CD4-positive, alpha-beta T cell (primary cell): Measurements from ENCODE around the gene SKP1. TPM values are rescaled to one million over a fixed set of nuclear protein-coding genes. Genes with fewer than 3 reads are reported as not detected.

Source experiments
- ATAC-seq: fragments of 200-7000 bp; cut with Tn5 transposase; one replicate; pipeline ENCODE4 v1.10.0; 2022; ENCODE audit warnings: mild to moderate bottlenecking; ENCODE audit not compliant: poor library complexity
- CTCF ChIA-PET: fragments of 350-600 bp; sonication (Branson Sonifier 250); formaldehyde crosslinking; loops from one replicate; lab custom pipeline; 2021; ENCODE audit warnings: antibody characterized with exemption, inconsistent platforms; lab: Charles Lee
- POLR2A ChIA-PET: fragments of 350-600 bp; sonication (Branson Sonifier 250); formaldehyde crosslinking; loops from one replicate; lab custom pipeline; 2021; ENCODE audit warnings: antibody characterized with exemption, inconsistent platforms; lab: Charles Lee
- DNase-seq, 14 experiments: peaks; one replicate each; pipeline ENCODE4 v3.0.0-alpha.2; 2013 to 2020; ENCODE audit warnings: mixed read lengths in 2 of 14
- H3K27ac ChIP-seq, 2 donors: one replicate each; pipeline versions ENCODE4 v1.5.1 to v1.7.0; 2013; ENCODE audit warnings: low read length in 2 of 2, low read depth in 1 of 2, mild to moderate bottlenecking in 1 of 2
- H3K27me3 ChIP-seq, 2 experiments: 1 replicate in 1 of 2; 2 replicates in 1 of 2; pipeline versions ENCODE4 v1.6.1 to v1.7.0; 2013; ENCODE audit warnings: low read length in 2 of 2, control low read depth in 1 of 2, mild to moderate bottlenecking in 1 of 2, moderate library complexity in 1 of 2; ENCODE audit not compliant: insufficient read depth in 2 of 2, control insufficient read depth in 1 of 2
- H3K36me3 ChIP-seq: one replicate; pipeline ENCODE4 v1.6.1; 2013; ENCODE audit warnings: low read length, control low read depth; ENCODE audit not compliant: insufficient read depth
- H3K4me1 ChIP-seq: one replicate; pipeline ENCODE4 v1.6.1; 2013; ENCODE audit warnings: low read length, control low read depth; ENCODE audit not compliant: insufficient read depth
- H3K4me3 ChIP-seq: one replicate; pipeline ENCODE4 v1.5.1; 2013; ENCODE audit warnings: mild to moderate bottlenecking, low read length, moderate library complexity
- H3K9me3 ChIP-seq, 2 experiments: 1 replicate in 1 of 2; 2 replicates in 1 of 2; pipeline versions ENCODE4 v1.6.1 to v1.7.0; 2013; ENCODE audit warnings: low read length in 2 of 2, mild to moderate bottlenecking in 2 of 2, control low read depth in 1 of 2, moderate library complexity in 1 of 2; ENCODE audit not compliant: control insufficient read depth in 1 of 2, insufficient read depth in 1 of 2
- H3K27ac Mint-ChIP-seq: one replicate; pipeline ENCODE4 v1.8.0; 2020; ENCODE audit warnings: mixed read lengths
- H3K27me3 Mint-ChIP-seq: one replicate; pipeline ENCODE4 v1.8.0; 2021; ENCODE audit warnings: mixed read lengths
- H3K36me3 Mint-ChIP-seq: one replicate; pipeline ENCODE4 v1.8.0; 2021; ENCODE audit warnings: low read depth, mixed read lengths
- H3K4me1 Mint-ChIP-seq: one replicate; pipeline ENCODE4 v1.8.0; 2021; ENCODE audit warnings: low read depth, mixed read lengths
- H3K4me3 Mint-ChIP-seq: one replicate; pipeline ENCODE4 v1.8.0; 2020; ENCODE audit warnings: mild to moderate bottlenecking, mixed read lengths
- H3K9me3 Mint-ChIP-seq: one replicate; pipeline ENCODE4 v1.8.0; 2020; ENCODE audit warnings: mixed read lengths
- intact Hi-C, 2 experiments: fragments of 100-400 bp; cut with DNase I in 1 of 2; cut with micrococcal nuclease in 1 of 2; formaldehyde crosslinking; loops; one replicate each; pipeline versions ENCODE4 v1.15.1 to v1.9.0; 2023 to 2025; cut with DNase I, micrococcal nuclease
- total RNA-seq, 174 experiments: library from RNA in 2 of 174; stranded (reverse) in 2 of 174; gene quantifications; one replicate each; pipeline ENCODE4 v1.2.3 and lab custom pipeline; 2021 to 2026
- TF ChIP-seq, protein P1 (sequence below): fragments of 200-600 bp; IDR thresholded peaks from one replicate; pipeline ENCODE4 v1.8.0; 2022; ENCODE audit warnings: antibody characterized with exemption, mild to moderate bottlenecking

The SKP1 gene
- total RNA-seq, 2 experiments from 2014 or later = 303 to 314 TPM

DNA sequence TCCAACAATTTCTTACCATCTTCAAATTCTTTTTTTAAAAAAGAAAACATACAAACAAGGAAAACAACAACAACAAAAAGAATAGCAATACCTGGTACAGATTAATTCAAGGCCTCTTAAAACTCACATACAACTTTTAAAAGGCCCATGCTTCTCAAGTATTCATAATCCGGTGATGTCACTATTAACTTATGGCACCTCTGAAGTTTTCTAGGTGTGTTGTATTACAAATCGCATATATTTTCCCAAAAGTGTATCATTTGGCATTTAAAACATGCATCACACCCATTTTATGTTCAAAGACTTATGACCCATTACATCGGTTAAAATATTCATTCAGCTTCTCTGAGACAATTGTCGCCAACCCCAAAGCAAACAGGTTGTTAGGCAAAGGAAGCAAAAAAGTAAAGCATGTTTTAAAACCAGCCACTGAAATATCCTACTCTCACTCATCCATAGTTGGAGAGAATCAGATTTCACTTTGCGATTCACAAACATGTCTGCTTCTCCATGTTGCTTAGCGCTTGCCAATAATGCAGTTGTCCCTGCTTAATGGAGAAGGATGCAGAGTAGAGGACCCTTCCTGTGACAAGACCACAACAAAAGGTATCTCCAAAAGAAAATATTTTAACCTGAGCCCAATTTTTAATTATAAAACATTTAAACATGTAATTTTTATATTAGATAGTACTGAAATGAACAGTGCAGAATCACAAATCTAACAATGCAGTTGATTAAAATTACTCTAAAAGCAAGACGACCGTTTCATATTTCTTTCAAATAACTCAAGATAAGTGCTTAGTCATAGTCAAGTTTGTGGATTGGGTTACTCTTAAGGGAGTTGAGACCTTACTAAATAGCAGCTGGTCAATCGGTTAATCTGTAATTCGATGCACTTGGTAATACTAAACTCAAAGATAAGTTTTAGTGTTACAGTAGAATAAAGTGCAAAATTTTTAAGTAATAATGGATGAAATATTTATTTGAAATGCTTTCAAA is 1.6 kb downstream of the SKP1 start:
- peaks cover 34% of the 10 kb centered on the region for H3K36me3 ChIP-seq
- intact Hi-C loops = loop anchor here (1.0 to 10.0 kb wide), 3 partner anchors 10 to 562 kb away; partner anchors contain the start of genes CAMLG (in 1 of the 2) and JADE2 (in 1 of the 2)
- TF ChIP-seq, protein P1, sequence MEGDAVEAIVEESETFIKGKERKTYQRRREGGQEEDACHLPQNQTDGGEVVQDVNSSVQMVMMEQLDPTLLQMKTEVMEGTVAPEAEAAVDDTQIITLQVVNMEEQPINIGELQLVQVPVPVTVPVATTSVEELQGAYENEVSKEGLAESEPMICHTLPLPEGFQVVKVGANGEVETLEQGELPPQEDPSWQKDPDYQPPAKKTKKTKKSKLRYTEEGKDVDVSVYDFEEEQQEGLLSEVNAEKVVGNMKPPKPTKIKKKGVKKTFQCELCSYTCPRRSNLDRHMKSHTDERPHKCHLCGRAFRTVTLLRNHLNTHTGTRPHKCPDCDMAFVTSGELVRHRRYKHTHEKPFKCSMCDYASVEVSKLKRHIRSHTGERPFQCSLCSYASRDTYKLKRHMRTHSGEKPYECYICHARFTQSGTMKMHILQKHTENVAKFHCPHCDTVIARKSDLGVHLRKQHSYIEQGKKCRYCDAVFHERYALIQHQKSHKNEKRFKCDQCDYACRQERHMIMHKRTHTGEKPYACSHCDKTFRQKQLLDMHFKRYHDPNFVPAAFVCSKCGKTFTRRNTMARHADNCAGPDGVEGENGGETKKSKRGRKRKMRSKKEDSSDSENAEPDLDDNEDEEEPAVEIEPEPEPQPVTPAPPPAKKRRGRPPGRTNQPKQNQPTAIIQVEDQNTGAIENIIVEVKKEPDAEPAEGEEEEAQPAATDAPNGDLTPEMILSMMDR = no peak
- ATAC-seq (no peak), DNase-seq (peak in 1 of 14 experiments; percentile 19)
- peak overlapping the region in 1 of 2 donors; percentile 98 for H3K27ac ChIP-seq
- peaks cover 19% of the 10 kb centered on the region for H3K4me1 ChIP-seq
- Mint-ChIP-seq H3K27me3 (no peaks in the 10 kb centered on the region), H3K4me1 (peaks cover 51% of the 10 kb centered on the region), H3K36me3 (peaks cover 63% of the 10 kb centered on the region), H3K4me3 (peak overlapping the region; percentile 97), H3K9me3 (no peaks in the 10 kb centered on the region), H3K27ac (peak overlapping the region; percentile 98)
- H3K27me3 ChIP-seq = no peaks in the 10 kb centered on the region
- peak overlapping the region; percentile 98 for H3K4me3 ChIP-seq
- no peaks in the 10 kb centered on the region for H3K9me3 ChIP-seq
- POLR2A ChIA-PET = interaction anchor here (1.0 to 10.9 kb wide), 13 partner anchors 14 to 730 kb away, joined by 3 to 142 read pairs (median 11); partner anchors contain the start of genes JADE2, PCBD2, PPP2CA and TCF7
- CTCF ChIA-PET = interaction anchor here (1.1 kb wide), 1 partner anchor 114 kb away, joined by 3 read pairs; no protein-coding TSS in a partner anchor

DNA sequence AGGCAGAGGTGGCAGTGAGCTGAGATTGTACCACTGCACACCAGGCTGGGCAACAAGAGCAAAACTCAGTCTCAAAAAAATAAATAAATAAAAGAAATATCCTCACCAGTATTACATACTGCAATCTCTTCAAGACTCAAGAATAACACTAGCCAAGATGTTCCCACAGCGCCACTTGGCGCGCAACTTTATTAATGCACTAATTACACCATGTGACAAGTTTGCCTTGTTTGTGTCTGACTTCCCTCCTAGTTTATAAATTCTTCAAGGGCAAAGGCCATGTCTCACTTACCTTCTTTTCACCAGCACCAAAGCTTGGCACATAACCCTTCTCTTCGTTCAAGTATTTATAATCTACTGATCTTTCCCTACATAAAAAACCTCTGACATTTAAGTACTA is 4.8 kb downstream of the SKP1 start:
- peak overlapping the region; percentile 3 for H3K27ac Mint-ChIP-seq
- peaks cover 66% of the 10 kb centered on the region for H3K4me1 Mint-ChIP-seq
- DNase-seq (peak in 2 of 14 experiments; percentile 29 to 38), ATAC-seq (no peak)
- intact Hi-C loops = loop anchor here in 1 of 2 experiments (2.0 to 10.0 kb wide), 2 partner anchors 13 to 353 kb away; partner anchors contain the start of gene JADE2
- peaks cover 61% of the 10 kb centered on the region for H3K36me3 ChIP-seq
- CTCF ChIA-PET = interaction anchor here (1.0 kb wide), 1 partner anchor 133 kb away, joined by 3 read pairs; no protein-coding TSS in a partner anchor
- no peak overlapping the region for H3K4me3 ChIP-seq
- H3K27ac ChIP-seq = no peak overlapping the region
- H3K27me3 ChIP-seq = no peaks in the 10 kb centered on the region
- H3K4me3 Mint-ChIP-seq = peak overlapping the region; percentile 5
- H3K9me3 ChIP-seq = no peaks in the 10 kb centered on the region
- POLR2A ChIA-PET = interaction anchor here (1.3 to 10.9 kb wide), 2 partner anchors 11 to 20 kb away, joined by 5 to 142 read pairs; no protein-coding TSS in a partner anchor
- peaks cover 83% of the 10 kb centered on the region for H3K36me3 Mint-ChIP-seq
- peaks cover 12% of the 10 kb centered on the region for H3K4me1 ChIP-seq
- TF ChIP-seq, protein P1 = no peak
- no peaks in the 10 kb centered on the region for H3K27me3 Mint-ChIP-seq
- no peaks in the 10 kb centered on the region for H3K9me3 Mint-ChIP-seq

DNA sequence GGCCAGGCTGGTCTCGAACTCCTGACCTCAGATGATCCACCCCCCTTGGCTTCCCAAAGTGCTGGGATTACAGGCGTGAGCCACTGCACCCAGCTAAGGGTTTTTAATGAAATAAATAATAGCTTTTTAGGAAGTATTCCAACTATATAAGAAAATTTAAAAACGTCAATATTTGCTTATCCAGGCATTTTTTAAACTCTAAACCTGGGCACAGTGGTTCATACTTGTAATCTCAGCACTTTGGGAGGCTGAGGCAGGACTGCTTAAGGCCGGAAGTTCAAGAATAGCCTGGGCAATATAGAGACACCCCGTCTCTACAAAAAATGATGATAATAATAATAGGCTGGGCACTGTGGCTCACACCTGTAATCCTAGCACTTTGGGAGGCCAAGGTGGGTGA is 14.2 kb downstream of the SKP1 start:
- intact Hi-C loops = no loop called here
- Mint-ChIP-seq H3K36me3 (peaks cover 88% of the 10 kb centered on the region), H3K27me3 (no peaks in the 10 kb centered on the region), H3K9me3 (no peaks in the 10 kb centered on the region), H3K27ac (no peak overlapping the region), H3K4me1 (peaks cover 55% of the 10 kb centered on the region), H3K4me3 (no peak overlapping the region)
- Histone ChIP-seq H3K4me1 (peaks cover 13% of the 10 kb centered on the region), H3K9me3 (peaks cover 0 to 7% of the 10 kb centered on the region in 2 experiments), H3K27ac (no peak overlapping the region), H3K4me3 (no peak overlapping the region), H3K27me3 (no peaks in the 10 kb centered on the region), H3K36me3 (peaks cover 78% of the 10 kb centered on the region)
- ChIA-PET POLR2A (interaction anchor here (0.8 to 6.5 kb wide), 3 partner anchors 12 to 783 kb away, joined by 3 to 70 read pairs (median 23); partner anchors contain the start of gene SKP1), CTCF (interaction anchor here (0.9 kb wide), 1 partner anchor 123 kb away, joined by 5 read pairs; no protein-coding TSS in a partner anchor)
- DNase-seq = no peak
- TF ChIP-seq, protein P1 = no peak
- no peak for ATAC-seq
